ENCODE data around the gene RASD1.
"Not testable (repeated sequence)": the region's sequence is repeated elsewhere in the genome, so short reads cannot be mapped to it uniquely, and the experiment has no call there.

Gene RASD1

DNA sequence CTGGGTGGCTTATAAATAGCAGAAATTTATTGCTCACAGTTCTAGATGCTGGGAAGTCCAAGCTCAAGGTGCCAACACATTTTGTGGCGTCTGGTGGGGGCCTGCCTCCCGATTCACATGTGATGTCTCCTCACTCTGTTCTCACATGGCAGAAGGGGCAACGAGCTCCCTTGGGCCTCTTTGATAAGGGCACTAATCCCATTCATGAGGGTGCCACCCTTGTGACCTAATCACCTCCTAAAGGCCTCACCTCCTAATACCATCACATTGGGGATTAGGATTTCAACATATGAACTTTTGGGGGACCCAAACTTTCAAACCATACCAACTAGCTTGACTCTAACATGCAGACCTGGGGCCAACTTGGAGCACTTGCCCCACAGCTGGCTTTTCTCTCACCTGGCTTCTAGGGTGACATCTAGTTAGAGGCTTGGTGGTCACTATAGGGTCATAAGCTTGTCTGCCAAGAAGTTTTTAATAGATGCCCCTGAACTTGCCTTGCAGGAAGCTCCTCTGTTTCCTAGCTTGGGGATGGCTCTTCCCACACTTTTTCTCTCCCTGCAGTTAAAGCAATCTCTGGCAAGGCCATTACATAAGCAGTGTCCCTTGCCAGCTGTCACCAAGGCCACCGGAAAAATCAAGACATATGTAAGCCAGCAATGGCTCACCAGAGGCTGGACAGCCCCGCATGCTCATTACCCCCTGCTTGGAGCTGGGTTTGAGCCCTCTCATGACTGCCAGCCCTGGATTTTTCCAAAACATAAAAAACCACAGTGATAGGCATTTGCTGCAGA lies 27.8 kb downstream of the RASD1 start:
- no peak for DNase-seq

DNA sequence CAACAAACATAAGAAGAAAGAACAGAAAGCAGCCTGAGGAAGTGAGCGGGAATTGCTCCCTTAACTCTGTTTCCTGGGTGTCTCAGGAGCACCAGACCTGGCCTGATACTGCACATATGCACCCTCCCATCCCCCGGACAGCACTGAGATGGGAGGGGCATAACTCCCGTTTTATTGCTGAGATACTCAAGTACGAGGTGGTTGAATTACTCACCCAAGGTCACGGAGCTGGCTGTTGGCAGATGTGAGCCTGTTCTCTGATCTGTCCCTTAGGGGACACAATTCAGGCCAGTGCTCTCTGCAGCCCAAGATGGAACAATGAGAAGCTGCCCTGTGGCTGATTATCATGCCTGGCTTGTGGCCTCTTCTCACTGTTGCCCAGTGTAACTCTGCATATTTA lies 28.5 kb downstream of the RASD1 start:
- DNase-seq, result no peak

DNA sequence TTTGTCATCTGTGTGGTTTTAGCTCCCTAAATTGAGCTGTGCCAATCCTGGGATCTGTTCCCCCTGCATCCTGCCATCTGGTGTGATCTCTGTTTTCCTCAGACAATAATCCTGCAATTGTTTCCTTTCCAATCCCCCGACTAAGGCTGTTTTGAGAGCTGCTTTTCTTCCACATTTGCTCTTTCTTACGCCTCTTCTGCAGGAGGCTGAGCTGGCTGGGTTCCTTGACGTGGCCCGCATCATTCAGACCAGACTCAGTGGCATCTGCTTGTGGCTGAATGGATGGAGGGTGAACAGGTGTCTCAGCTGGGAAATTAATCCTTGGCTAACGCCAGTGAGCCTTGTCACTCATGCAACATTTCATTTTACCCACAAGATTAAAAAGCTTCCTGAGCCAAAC lies 29.2 kb downstream of the RASD1 start:
- DNase-seq, result no peak

DNA sequence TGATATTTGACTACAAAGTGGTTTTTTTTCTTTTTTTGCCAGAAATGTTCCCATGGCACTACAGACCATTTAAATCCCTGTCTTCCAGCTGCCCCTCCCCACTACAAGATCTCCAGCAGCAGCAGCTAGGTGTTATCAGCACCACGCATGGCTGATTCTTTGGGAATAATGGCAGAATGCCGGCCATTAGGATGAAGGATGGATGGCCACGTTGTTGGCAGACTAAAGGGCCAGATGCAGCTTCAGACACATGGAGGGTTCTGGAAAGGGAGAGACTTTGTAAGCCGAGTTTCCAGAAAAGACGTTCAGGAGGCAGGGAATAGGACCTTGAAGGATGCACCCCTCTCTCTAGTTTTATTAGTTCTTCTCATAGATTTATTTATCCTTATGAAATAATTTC lies 29.7 kb downstream of the RASD1 start:
- no peak for DNase-seq

DNA sequence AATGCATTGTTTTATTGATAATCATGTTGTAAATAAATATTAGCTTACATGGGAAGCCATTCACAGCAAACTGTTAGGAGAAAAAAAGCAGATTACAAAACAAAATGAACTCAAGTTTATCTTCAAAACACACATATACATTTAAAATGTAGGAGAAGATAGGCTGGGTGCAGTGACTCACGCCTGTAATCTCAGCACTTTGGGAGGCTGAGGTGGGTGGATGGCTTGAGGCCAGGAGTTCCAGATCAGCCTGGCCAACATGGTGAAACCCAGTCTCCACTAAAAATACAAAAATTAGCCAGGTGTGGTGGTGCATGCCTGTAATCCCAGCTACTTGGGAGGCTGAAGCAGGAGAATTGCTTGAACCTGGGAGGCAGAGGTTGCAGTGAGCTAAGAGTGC lies 30.3 kb downstream of the RASD1 start:
- DNase-seq, result not testable (repeated sequence)

DNA sequence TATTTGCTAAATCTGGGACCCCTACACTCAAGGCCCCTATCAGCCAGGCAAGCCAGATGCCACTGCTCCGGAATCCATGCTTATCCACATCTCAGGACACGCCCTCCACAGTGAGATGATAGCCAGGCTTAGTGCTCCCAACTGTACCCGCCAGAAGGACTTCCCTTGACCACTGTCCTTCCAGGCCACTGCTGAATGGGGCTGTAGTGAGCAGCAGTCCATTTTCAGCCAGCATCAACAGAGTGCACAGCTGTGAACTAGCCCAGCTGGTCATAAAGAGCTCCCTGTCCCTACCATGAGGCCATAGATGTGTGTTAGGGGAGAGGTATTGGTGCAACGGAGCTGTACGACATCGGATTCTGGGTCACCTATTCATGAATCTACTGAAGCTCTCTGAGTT lies 32.4 kb downstream of the RASD1 start:
- DNase-seq, result no peak

DNA sequence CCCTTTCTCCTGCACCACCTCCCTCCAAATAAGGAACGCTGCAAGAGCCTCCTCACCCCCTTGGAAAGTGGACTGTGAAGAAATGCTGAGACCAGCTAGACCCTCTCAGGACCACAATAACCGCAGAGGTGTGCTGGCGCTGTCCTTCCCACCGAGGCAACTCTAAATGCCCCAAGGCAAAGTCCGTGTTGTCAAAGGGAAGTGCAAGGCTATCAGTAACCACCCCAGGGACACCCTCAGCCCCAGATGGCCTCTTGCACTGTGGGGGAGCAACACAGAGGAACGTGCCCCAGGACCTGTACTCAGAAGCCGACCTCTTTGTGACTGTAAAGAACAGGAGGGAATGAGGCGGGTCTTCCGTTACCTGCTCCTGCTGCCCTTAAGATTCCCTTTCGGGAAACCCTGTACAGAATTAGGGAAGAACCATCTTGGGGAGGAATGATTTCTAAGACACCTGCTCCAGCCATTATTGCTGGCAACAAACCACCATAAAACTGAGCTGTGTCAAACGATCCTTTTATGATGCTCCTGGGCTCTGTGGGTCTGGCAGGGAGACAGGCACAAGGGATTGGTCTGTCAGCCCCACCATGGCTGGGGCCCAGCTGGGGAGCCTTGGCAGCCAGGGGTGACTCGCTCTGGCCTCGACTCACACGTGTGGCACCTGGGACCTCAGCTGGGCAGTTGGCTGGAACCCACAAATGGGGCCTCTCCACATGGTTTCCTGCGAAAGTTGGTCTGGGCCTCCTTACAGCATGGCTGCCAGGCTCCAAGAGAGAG lies 34.0 kb downstream of the RASD1 start:
- DNase-seq, result no peak

DNA sequence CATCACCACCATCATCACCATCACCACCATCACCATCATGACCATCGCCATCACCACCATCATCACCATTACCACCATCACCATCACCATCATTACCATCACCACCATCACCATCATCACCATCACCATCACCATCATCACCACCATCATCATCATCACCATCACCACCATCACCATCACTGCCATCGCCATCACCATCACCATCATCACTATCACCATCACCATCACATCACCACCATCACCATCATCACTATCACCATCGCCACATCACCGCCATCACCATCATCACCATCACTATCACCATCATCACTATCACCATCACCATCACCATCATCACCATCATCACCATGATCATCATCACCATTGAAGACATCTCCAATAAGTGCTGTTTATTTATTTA lies 36.2 kb downstream of the RASD1 start:
- no peak for DNase-seq

DNA sequence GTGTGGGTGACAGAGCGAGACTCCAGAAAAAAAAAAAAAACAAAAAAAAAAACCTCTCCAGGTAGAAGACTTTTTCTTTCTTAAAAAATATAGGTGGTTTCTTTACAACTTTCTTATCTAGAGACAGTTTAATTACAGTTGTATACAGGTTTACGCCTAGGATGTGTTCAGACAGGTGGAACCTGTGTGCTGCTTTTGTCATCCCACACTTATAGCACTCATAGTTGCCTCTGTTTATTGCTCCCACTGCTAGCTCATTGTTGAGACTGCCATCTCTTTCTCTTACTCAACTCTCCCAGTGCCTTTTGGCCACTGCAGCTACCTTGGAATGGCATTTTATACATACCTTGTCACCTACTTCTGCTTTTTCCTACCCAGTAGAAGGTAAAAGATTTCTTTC lies 38.5 kb downstream of the RASD1 start:
- no peak for DNase-seq

DNA sequence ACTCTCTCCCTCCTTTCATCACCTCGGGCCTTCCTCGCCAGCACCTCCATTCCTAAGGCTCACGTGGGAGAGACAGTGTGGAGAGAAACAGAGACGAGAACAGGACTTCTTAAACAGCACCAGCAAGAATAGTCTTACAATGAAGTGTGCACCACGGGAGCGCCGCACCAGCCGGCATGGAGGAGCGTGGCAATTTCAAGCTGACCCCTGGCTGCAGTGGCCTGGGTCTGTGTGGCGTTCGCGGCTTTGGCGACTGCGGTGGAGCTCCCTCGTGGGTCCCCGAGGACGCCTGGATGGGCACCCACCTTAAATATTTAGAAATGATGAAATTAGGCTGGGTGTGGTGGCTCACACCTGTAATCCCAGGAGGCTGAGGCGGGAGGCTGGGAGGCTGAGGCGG lies 39.9 kb downstream of the RASD1 start:
- DNase-seq, result no peak

DNA sequence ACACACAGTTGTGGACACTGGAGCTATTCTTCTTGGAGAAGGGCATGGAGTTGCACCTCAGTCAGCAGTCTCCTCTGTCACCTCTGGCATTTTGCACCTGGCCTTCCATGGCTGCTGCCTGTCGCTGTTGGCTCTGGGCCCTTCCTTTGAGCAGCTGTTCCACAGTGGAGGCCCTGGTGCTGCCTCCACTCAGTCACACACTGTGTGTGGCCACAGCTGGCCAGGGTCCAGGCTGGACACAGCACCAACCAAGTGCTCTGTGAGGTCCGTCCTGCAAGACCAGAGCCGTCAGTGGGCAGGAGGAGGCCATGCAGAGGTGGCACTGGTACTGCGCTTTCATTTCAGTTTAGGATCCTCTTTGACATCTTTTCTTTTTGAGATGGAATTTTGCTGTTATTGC lies 41.0 kb downstream of the RASD1 start:
- DNase-seq, result no peak

DNA sequence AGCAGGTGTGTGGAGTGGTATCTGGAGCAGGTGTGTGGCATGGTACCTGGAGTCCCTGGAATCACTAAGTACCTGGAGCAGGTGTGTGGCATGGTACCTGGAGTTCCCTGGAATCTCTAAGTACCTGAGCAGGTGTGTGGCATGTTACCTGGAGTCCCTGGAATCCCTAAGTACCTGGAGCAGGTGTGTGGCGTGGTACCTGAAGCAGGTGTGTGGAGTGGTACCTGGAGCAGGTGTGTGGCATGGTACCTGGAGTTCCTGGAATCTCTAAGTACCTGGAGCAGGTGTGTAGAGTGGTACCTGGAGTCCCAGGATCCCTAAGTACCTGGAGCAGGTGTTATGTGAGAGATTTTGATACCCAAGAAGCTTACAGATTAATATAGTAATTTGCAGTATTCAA lies 41.5 kb downstream of the RASD1 start:
- not testable (repeated sequence) for DNase-seq

DNA sequence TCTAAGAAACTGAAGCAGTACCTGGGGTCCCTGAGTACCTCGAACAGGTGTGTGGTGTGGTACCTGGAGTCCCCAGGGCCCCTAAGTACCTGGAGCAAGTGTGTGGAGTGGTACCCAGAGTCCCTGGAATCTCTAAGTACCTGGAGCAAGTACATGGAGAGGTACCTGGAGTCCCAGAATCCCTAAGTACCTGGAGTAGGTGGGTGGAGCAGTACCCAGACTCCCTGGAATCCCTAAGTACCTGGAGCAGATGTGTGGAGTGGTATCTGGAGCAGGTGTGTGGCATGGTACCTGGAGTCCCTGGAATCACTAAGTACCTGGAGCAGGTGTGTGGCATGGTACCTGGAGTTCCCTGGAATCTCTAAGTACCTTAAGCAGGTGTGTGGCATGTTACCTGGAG lies 41.9 kb downstream of the RASD1 start:
- DNase-seq, result no peak

DNA sequence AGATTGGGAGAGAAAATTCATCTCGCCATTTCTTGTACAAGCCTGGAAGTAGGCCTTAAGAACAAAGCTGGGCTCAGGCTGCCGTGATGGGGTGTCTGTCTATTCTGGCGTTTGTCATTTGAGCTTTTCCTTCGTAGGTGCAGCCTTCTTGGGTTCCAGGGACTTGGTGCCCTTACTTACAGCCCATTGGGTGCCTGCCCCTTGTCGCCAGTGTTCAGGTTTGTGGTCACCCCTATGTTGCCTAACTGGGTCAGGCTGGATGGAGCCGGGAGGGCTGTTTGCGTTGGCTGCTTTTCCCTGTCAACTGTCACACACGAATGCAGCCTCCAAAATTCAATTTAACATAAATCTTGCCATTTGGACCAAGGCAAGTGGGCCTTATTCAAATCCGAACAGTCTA lies 43.1 kb downstream of the RASD1 start:
- no peak for DNase-seq

DNA sequence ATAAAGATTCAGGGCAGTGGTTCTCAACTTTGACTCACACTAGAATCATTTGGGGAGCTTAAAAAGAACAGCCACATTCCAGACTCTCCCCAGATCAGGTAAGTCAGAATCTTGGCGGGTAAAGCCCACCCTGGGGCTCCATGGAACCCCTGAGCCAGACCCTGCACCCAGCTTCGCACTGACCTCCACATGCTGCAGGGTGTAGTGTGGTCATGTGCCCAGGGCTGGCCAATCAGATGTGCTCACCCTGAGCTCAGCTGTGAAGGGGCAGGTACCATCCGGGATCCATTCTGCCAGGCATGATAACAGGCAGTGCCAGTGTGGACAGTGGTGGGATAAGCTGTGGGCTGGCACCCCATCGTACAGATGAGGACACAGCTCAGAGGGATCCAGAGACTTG lies 47.5 kb downstream of the RASD1 start:
- DNase-seq, result no peak

DNA sequence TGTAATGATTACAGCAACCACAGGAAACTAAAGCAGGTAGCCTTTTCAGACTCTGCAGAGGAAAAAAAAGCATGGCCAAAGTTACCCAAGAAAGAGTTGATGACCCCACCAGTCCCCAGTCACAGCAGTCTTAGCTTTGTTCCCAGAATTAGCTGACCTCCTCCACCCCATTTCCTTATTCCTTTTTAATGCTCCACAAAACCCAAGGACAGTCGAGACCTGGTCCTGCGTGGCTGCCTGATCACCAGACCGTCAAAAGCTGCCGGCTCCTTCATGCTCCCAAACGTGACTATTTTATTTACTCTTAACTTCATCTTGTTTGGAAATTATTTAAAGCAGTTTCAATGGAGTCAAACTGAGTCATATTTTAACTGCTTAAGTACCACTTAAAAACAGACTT lies 48.1 kb downstream of the RASD1 start:
- no peak for DNase-seq

DNA sequence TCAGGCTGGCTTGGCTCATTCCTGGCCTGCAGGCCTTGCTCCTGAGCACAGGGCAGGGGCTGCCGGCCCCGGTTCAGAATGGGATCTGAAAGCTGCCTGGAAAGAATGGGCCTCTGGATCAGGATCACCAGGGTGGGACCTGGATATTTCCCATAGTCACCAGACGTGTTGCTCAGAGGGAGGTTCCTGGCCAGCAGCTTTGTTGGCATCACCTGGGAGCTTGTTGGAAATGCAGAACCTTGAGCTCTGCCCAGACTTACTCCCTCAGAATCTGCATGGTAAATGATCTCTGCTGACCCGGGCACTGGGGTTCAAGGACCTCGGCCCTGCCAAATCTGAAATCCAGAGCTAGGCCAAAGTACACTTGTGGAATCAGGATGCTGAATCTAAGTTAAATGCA lies 48.9 kb downstream of the RASD1 start:
- DNase-seq, result no peak

DNA sequence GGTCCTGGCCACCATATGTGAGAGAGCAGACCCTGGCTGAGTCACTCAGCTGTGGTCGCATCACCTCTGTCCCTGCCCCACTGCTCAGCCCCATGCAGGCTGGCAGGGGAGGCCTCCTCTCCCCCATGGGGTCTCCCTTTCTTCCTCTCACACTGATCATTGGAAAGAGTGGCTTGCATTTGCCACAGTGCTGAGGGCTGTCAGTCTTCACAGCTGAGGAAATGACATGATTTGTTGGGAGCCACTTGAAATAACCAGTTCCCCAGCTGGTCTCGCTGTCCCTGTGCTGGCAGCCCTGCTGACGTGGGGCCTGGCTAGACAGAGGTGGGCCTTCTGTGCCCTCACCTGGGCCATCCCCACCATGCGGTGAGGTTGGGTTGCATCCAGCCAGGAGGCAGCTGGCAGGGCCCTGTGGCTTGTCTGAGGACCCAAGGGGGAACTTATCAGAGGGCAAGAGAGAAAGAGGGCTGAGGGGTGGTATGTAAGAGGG lies 49.5 kb downstream of the RASD1 start:
- no peak for DNase-seq

DNA sequence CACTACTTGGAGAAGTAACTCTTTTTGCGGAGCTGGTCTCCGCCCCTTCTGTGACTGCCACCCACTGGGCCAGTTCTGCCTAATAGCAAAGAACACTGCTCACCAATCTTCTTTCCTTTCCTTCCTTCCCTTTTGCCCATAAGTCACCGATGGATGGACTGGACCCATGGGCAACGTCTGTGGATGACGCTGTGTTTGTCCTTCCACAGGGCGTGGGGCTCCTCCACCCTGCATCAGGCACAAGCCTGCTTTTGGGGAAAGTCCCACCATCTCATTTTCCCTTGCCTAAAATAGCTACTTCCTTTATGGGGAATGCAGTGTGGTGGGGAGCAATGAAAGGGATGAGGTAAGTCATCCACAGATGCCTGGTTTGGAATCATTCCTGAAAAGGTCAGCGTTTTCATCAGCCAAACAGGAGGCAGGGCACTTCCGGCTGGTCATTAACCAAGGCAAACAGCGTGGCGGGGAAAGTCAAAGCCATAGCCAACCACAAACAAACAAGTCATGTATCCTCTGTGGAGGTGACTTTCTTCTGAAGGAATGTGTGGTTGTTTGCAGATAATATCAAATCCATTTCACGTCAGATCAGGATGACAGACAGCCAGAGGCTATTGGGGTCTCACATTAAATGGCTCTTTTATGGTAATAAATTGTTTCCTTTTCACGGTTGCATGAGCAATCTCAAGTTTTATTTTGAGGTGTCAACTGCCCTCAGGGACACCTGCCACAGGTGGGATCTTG lies 50.1 kb downstream of the RASD1 start:
- DNase-seq, result peak; percentile 1

DNA sequence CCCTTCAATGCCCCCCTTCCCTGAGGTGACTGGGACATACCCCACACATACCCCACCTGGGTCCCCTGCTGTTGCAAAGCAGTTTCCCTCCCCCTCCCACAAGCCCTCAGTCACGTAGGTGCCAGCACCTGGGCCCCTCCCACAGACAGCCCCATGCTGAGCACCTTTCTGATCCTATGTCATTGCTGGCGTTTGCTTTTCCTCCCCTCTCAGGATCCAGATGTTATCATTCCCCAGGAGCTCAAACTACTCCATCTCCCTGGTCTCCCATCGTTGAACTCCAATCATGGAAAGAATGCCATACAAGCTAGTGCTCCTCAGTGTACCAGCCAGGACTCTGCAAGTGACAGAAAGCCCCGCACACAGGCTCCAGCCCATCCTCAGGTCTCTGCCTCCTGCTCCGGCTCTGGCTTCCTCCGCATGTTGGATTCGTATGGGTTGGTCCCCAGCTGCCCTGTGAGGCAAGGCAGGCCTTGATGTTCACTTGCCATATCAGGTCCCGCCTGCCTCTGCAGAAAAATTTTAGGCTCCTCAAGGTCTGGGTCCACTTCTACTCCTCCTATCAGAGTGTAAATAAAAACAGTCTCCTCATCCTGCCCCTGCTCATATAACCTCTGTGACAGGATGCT lies 50.8 kb downstream of the RASD1 start:
- no peak for DNase-seq
